Naive thymus-derived CD4-positive, alpha-beta T cell (primary cell): ENCODE results near the gene DNPH1. TPM values are rescaled to one million over a fixed set of nuclear protein-coding genes. Genes with fewer than 3 reads are reported as not detected.

Experiments
- ATAC-seq: fragments of 150-1000 bp; cut with Tn5 transposase; 2 replicates; pipeline ENCODE4 v1.10.0; 2021; ENCODE audit warnings: mild to moderate bottlenecking, moderate library complexity
- CTCF ChIA-PET: fragments of 350-600 bp; sonication (Branson Sonifier 250); formaldehyde crosslinking; loops from one replicate; lab custom pipeline; 2021; ENCODE audit warnings: antibody characterized with exemption; lab: Charles Lee
- POLR2A ChIA-PET: fragments of 350-600 bp; sonication (Branson Sonifier 250); formaldehyde crosslinking; loops from one replicate; lab custom pipeline; 2021; ENCODE audit warnings: antibody characterized with exemption, inconsistent platforms; lab: Charles Lee
- DNase-seq, 9 donors: peaks; one replicate each; pipeline versions ENCODE4 v3.0.0 to v3.0.0-alpha.2; 2020 to 2022; ENCODE audit warnings: mixed read lengths in 1 of 9
- H3K27ac ChIP-seq: one replicate; pipeline ENCODE4 v1.7.0; 2013; ENCODE audit warnings: mild to moderate bottlenecking, low read depth, low read length, moderate library complexity
- H3K27me3 ChIP-seq, 2 donors: one replicate each; pipeline ENCODE4 v1.7.0; 2013; ENCODE audit warnings: low read length in 2 of 2, mild to moderate bottlenecking in 2 of 2, moderate library complexity in 2 of 2; ENCODE audit not compliant: control insufficient read depth in 2 of 2, insufficient read depth in 2 of 2
- H3K36me3 ChIP-seq, 3 experiments: 1 replicate in 2 of 3; 2 replicates in 1 of 3; pipeline ENCODE4 v1.7.0; 2013; ENCODE audit warnings: low read length in 3 of 3, mild to moderate bottlenecking in 3 of 3, moderate library complexity in 1 of 3; ENCODE audit not compliant: insufficient read depth in 3 of 3, control insufficient read depth in 2 of 3
- H3K4me1 ChIP-seq, 2 donors: one replicate each; pipeline ENCODE4 v1.7.0; 2013; ENCODE audit warnings: low read length in 2 of 2, mild to moderate bottlenecking in 2 of 2, moderate library complexity in 1 of 2; ENCODE audit not compliant: control insufficient read depth in 2 of 2, insufficient read depth in 2 of 2
- H3K4me3 ChIP-seq: 2 replicates; pipeline ENCODE4 v1.7.0; 2013; ENCODE audit warnings: mild to moderate bottlenecking, low read length
- H3K9me3 ChIP-seq, 3 experiments: 1 replicate in 2 of 3; 2 replicates in 1 of 3; pipeline ENCODE4 v1.7.0; 2013; ENCODE audit warnings: low read length in 3 of 3; ENCODE audit not compliant: control insufficient read depth in 2 of 3
- H3K27ac Mint-ChIP-seq, 9 donors: one replicate each; pipeline ENCODE4 v1.8.0; 2020 to 2022; ENCODE audit warnings: mixed read lengths in 9 of 9, mild to moderate bottlenecking in 8 of 9, moderate library complexity in 5 of 9, inconsistent platforms in 2 of 9
- H3K27me3 Mint-ChIP-seq, 5 donors: one replicate each; pipeline ENCODE4 v1.8.0; 2021 to 2022; ENCODE audit warnings: mixed read lengths in 5 of 5, mild to moderate bottlenecking in 1 of 5
- H3K36me3 Mint-ChIP-seq, 5 donors: one replicate each; pipeline ENCODE4 v1.8.0; 2020 to 2022; ENCODE audit warnings: mixed read lengths in 5 of 5, mild to moderate bottlenecking in 3 of 5, inconsistent platforms in 1 of 5
- H3K4me1 Mint-ChIP-seq, 7 donors: one replicate each; pipeline ENCODE4 v1.8.0; 2020 to 2022; ENCODE audit warnings: mixed read lengths in 7 of 7, mild to moderate bottlenecking in 3 of 7, inconsistent platforms in 1 of 7
- H3K4me3 Mint-ChIP-seq, 10 donors: one replicate each; pipeline ENCODE4 v1.8.0; 2020 to 2022; ENCODE audit warnings: mild to moderate bottlenecking in 10 of 10, mixed read lengths in 10 of 10, moderate library complexity in 6 of 10, inconsistent platforms in 2 of 10
- H3K9me3 Mint-ChIP-seq, 11 donors: one replicate each; pipeline ENCODE4 v1.8.0; 2020 to 2022; ENCODE audit warnings: mixed read lengths in 11 of 11, mild to moderate bottlenecking in 4 of 11, inconsistent platforms in 1 of 11, moderate library complexity in 1 of 11
- intact Hi-C, 2 donors: fragments of 100-400 bp; cut with micrococcal nuclease; formaldehyde crosslinking; loops; one replicate each; pipeline ENCODE4 v1.15.1; 2023
- polyA plus RNA-seq, 2 donors: library from polyadenylated mRNA; unstranded; fragments of 300-500 nt; fragmentation: Illumina TruSeq; gene quantifications; one replicate each; pipeline ENCODE4 v1.2.3, GENCODE V29; 2021
- total RNA-seq, 6 experiments: library from RNA in 5 of 6; stranded (reverse) in 5 of 6; gene quantifications; 1 replicate in 5 of 6; 2 replicates in 1 of 6; pipeline ENCODE4 v1.2.3 and lab custom pipeline; 2021 to 2026

The DNPH1 gene
- total and polyA plus RNA-seq, 7 experiments from 2014 or later = 25.4 to 141 (median 36.4) TPM

DNA sequence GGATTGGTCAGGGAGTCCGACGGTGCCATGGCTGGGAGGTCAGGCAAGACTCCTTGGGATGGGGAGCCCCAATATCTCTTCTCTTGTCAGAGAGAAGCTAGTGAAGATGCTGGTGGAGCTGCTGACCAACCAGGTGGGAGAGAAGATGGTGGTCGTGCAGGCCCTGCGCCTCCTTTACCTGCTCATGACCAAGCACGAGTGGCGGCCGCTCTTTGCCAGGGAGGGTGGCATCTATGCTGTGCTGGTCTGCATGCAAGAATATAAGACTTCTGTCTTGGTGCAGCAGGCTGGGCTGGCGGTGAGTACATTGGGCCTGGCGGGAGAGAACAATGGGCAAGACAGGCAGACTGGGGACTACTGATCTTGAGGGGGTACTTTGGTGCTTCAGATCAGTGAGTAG lies 36.4 kb downstream of the DNPH1 start:
- ChIA-PET POLR2A (no interaction called here), CTCF (no interaction called here)
- Histone ChIP-seq H3K36me3 (peaks cover 0 to 70% (median 15%) of the 10 kb centered on the region in 3 experiments), H3K27ac (no peak overlapping the region), H3K9me3 (no peaks in the 10 kb centered on the region), H3K4me1 (no peaks in the 10 kb centered on the region), H3K4me3 (no peak overlapping the region), H3K27me3 (no peaks in the 10 kb centered on the region)
- H3K36me3 Mint-ChIP-seq = peaks cover 19 to 53% (median 32%) of the 10 kb centered on the region in 5 donors
- peaks cover 12 to 25% (median 19%) of the 10 kb centered on the region in 7 donors for H3K4me1 Mint-ChIP-seq
- H3K27ac Mint-ChIP-seq = no peak overlapping the region
- DNase-seq (no peak), ATAC-seq (no peak)
- intact Hi-C loops = no loop called here
- H3K4me3 Mint-ChIP-seq = no peak overlapping the region
- H3K9me3 Mint-ChIP-seq = no peaks in the 10 kb centered on the region
- no peaks in the 10 kb centered on the region for H3K27me3 Mint-ChIP-seq

- H3K27me3 Mint-ChIP-seq = no peaks in the 10 kb centered on the region
- CTCF ChIA-PET = no interaction called here
- ATAC-seq (no peak), DNase-seq (no peak)
- Histone ChIP-seq H3K36me3 (peaks cover 12 to 62% (median 16%) of the 10 kb centered on the region in 3 experiments), H3K9me3 (no peaks in the 10 kb centered on the region), H3K4me3 (no peak overlapping the region), H3K27me3 (no peaks in the 10 kb centered on the region), H3K27ac (no peak overlapping the region), H3K4me1 (peaks cover 10 to 22% of the 10 kb centered on the region in 2 donors)
- peak overlapping the region in 2 of 9 donors; percentile 5 to 41 for H3K27ac Mint-ChIP-seq
- H3K9me3 Mint-ChIP-seq = no peaks in the 10 kb centered on the region
- H3K4me3 Mint-ChIP-seq = no peak overlapping the region
- POLR2A ChIA-PET = interaction anchor here (0.6 to 1.5 kb wide), 4 partner anchors 15 to 529 kb away, joined by 3 to 4 read pairs (median 3); partner anchors contain the start of gene DNPH1
- intact Hi-C loops = loop anchor here in 1 of 2 donors (5.0 kb wide), 1 partner anchor 1213 kb away; no protein-coding TSS in a partner anchor
- peaks cover 7 to 53% (median 27%) of the 10 kb centered on the region in 5 donors for H3K36me3 Mint-ChIP-seq
- H3K4me1 Mint-ChIP-seq = peaks cover 25 to 52% (median 42%) of the 10 kb centered on the region in 7 donors
These were observed 39.4 kb downstream of the DNPH1 start for GRCh38 chr6:43189776-43190304.

DNA sequence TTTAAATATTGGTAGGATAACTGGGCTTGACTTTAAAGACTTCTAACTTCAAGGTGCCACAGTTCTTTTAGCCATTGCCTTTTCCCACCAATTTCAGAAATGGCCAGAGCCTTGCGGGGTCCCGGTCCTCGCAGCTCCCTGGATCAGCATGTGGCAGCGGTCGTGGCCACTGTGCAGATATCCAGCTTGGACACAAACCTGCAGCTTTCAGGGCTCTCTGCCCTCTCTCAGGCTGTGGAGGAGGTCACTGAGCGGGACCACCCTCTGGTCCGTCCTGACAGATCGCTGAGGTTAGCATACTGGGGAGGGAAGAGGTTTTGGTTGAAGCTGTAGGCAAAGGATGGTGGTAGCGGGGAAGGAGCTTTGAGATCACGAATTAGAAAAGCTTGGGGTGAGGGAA lies 40.9 kb downstream of the DNPH1 start:
- ATAC-seq (no peak), DNase-seq (no peak)
- CTCF ChIA-PET = interaction anchor here (0.7 kb wide), 1 partner anchor 109 kb away, joined by 3 read pairs; no protein-coding TSS in a partner anchor
- Histone ChIP-seq H3K27ac (no peak overlapping the region), H3K36me3 (peaks cover 12 to 55% (median 16%) of the 10 kb centered on the region in 3 experiments), H3K4me1 (peaks cover 17 to 36% of the 10 kb centered on the region in 2 donors), H3K9me3 (no peaks in the 10 kb centered on the region), H3K27me3 (no peaks in the 10 kb centered on the region), H3K4me3 (no peak overlapping the region)
- no peaks in the 10 kb centered on the region for H3K27me3 Mint-ChIP-seq
- H3K4me3 Mint-ChIP-seq = peak overlapping the region in 2 of 10 donors; percentile 21 to 41
- POLR2A ChIA-PET = interaction anchor here (0.6 to 1.5 kb wide), 5 partner anchors 11 to 530 kb away, joined by 3 to 5 read pairs (median 4); partner anchors contain the start of gene DNPH1
- peaks cover 7 to 49% (median 26%) of the 10 kb centered on the region in 5 donors for H3K36me3 Mint-ChIP-seq
- no peaks in the 10 kb centered on the region for H3K9me3 Mint-ChIP-seq
- H3K27ac Mint-ChIP-seq = peak overlapping the region in 3 of 9 donors; percentile 33 to 46 (median 39)
- H3K4me1 Mint-ChIP-seq = peaks cover 36 to 66% (median 56%) of the 10 kb centered on the region in 7 donors
- intact Hi-C loops = loop anchor here in 1 of 2 donors (5.0 kb wide), 1 partner anchor 1211 kb away; no protein-coding TSS in a partner anchor

- Histone ChIP-seq H3K4me3 (no peak overlapping the region), H3K36me3 (peaks cover 12 to 50% (median 16%) of the 10 kb centered on the region in 3 experiments), H3K9me3 (no peaks in the 10 kb centered on the region), H3K27ac (no peak overlapping the region), H3K27me3 (no peaks in the 10 kb centered on the region), H3K4me1 (peaks cover 23 to 43% of the 10 kb centered on the region in 2 donors)
- DNase-seq = no peak
- ChIA-PET CTCF (no interaction called here), POLR2A (interaction anchor here (1.0 to 1.2 kb wide), 2 partner anchors 10 to 14 kb away, joined by 4 to 5 read pairs; no protein-coding TSS in a partner anchor)
- no peaks in the 10 kb centered on the region for H3K27me3 Mint-ChIP-seq
- H3K27ac Mint-ChIP-seq = peak overlapping the region in 3 of 9 donors; percentile 36 to 67 (median 64)
- no peaks in the 10 kb centered on the region for H3K9me3 Mint-ChIP-seq
- intact Hi-C loops = loop anchor here in 1 of 2 donors (5.0 kb wide), 1 partner anchor 1211 kb away; no protein-coding TSS in a partner anchor
- H3K4me1 Mint-ChIP-seq = peaks cover 42 to 72% (median 62%) of the 10 kb centered on the region in 7 donors
- no peak for ATAC-seq
- peaks cover 2 to 43% (median 23%) of the 10 kb centered on the region in 5 donors for H3K36me3 Mint-ChIP-seq
- H3K4me3 Mint-ChIP-seq = peak overlapping the region in 1 of 10 donors; percentile 3
These were observed 41.5 kb downstream of the DNPH1 start for GRCh38 chr6:43187821-43188220.

DNA sequence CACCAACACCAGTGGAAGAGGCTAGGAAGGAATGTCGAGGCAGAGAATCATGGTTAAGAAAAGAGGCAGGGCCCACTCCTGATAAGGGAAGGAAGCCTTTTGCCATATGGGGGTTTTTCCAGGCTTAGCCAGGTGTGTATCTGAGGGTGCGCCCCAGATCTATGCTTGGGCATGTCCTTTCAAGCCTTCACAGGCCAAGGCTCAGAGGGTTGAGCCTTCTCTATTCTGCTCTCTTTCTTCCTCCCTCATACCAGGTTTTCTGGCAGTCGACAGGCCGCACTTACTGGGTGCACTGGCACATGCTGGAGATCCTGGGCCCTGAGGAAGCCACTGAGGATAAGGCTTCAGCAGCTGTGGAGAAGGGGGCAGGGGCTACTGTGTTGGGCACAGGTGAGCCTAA lies 42.6 kb downstream of the DNPH1 start:
- DNase-seq (no peak), ATAC-seq (no peak)
- Mint-ChIP-seq H3K9me3 (no peaks in the 10 kb centered on the region), H3K36me3 (peaks cover 0 to 40% (median 26%) of the 10 kb centered on the region in 5 donors), H3K4me1 (peaks cover 47 to 79% (median 69%) of the 10 kb centered on the region in 7 donors), H3K27ac (peak overlapping the region in 8 of 9 donors; percentile 69 to 97 (median 83)), H3K4me3 (peak overlapping the region in 3 of 10 donors; percentile 11 to 36 (median 19)), H3K27me3 (no peaks in the 10 kb centered on the region)
- Histone ChIP-seq H3K27ac (peak overlapping the region; percentile 87), H3K9me3 (no peaks in the 10 kb centered on the region), H3K27me3 (no peaks in the 10 kb centered on the region), H3K4me3 (no peak overlapping the region), H3K36me3 (peaks cover 12 to 50% (median 16%) of the 10 kb centered on the region in 3 experiments), H3K4me1 (peaks cover 28 to 47% of the 10 kb centered on the region in 2 donors)
- ChIA-PET POLR2A (interaction anchor here (1.2 kb wide), 1 partner anchor 13 kb away, joined by 4 read pairs; no protein-coding TSS in a partner anchor), CTCF (no interaction called here)
- intact Hi-C loops = loop anchor here in 1 of 2 donors (5.0 kb wide), 1 partner anchor 1209 kb away; no protein-coding TSS in a partner anchor

GRCh38 chr6:43186019-43186418 lies 43.3 kb downstream of the DNPH1 start:
- intact Hi-C loops = loop anchor here in 1 of 2 donors (5.0 kb wide), 1 partner anchor 1209 kb away; no protein-coding TSS in a partner anchor
- H3K4me3 Mint-ChIP-seq = peak overlapping the region in 2 of 10 donors; percentile 94 to 97
- H3K27ac Mint-ChIP-seq = peak overlapping the region in 8 of 9 donors; percentile 70 to 97 (median 85)
- H3K4me3 ChIP-seq = no peak overlapping the region
- no peaks in the 10 kb centered on the region for H3K9me3 Mint-ChIP-seq
- no peaks in the 10 kb centered on the region for H3K27me3 ChIP-seq
- H3K27ac ChIP-seq = peak overlapping the region; percentile 87
- ChIA-PET POLR2A (interaction anchor here (0.6 to 2.5 kb wide), 7 partner anchors 9 to 61 kb away, joined by 3 to 13 read pairs (median 4); partner anchors contain the start of gene SRF), CTCF (interaction anchor here (1.6 to 1.7 kb wide), 2 partner anchors 27 to 44 kb away, joined by 4 to 5 read pairs; no protein-coding TSS in a partner anchor)
- peaks cover 12 to 50% (median 16%) of the 10 kb centered on the region in 3 experiments for H3K36me3 ChIP-seq
- H3K4me1 ChIP-seq = peaks cover 34 to 51% of the 10 kb centered on the region in 2 donors
- ATAC-seq (no peak), DNase-seq (no peak)
- no peaks in the 10 kb centered on the region for H3K27me3 Mint-ChIP-seq
- H3K9me3 ChIP-seq = no peaks in the 10 kb centered on the region
- H3K4me1 Mint-ChIP-seq = peaks cover 51 to 85% (median 75%) of the 10 kb centered on the region in 7 donors
- H3K36me3 Mint-ChIP-seq = peaks cover 0 to 39% (median 26%) of the 10 kb centered on the region in 5 donors
